GM12865 (cell line): Measurements from ENCODE around the gene MRGPRX3.

ENCODE experiments used
- DNase-seq: peaks from one replicate; pipeline ENCODE4 v3.0.0; 2010; ENCODE audit warnings: low read depth
- H3K4me3 ChIP-seq: 2 replicates; pipeline ENCODE4 v1.5.1; 2011; ENCODE audit warnings: mild to moderate bottlenecking, low read depth, low read length, control low read depth
- TF ChIP-seq, protein P1 (sequence below): IDR thresholded peaks from 2 replicates; pipeline ENCODE4 v1.5.1; 2011; ENCODE audit warnings: low read length, control low read depth, low read depth, inconsistent platforms; ENCODE audit not compliant: insufficient read depth; ENCODE audit errors: missing control alignments

Gene MRGPRX3

DNA sequence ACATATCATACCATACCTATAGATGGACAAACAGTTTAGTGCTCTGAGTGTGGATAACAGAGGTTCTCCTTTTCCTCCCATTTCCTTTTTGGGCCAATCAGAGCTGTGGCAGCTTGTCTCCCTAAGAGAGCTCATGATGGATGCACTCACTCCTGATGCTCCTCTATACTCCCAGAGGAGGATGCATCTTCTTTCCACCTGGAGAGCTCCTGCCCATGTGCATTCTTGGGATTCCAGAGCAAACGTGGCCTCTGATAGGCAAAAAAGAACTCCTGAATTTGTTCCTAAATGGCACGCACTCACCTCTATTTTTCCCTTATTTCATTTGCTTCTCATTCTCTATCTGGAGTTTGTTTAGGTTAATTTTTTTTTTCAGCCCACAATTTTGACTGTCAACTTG is 2.9 kb downstream of the MRGPRX3 start:
- no peak overlapping the region for H3K4me3 ChIP-seq
- no peak for DNase-seq
- TF ChIP-seq, protein P1, sequence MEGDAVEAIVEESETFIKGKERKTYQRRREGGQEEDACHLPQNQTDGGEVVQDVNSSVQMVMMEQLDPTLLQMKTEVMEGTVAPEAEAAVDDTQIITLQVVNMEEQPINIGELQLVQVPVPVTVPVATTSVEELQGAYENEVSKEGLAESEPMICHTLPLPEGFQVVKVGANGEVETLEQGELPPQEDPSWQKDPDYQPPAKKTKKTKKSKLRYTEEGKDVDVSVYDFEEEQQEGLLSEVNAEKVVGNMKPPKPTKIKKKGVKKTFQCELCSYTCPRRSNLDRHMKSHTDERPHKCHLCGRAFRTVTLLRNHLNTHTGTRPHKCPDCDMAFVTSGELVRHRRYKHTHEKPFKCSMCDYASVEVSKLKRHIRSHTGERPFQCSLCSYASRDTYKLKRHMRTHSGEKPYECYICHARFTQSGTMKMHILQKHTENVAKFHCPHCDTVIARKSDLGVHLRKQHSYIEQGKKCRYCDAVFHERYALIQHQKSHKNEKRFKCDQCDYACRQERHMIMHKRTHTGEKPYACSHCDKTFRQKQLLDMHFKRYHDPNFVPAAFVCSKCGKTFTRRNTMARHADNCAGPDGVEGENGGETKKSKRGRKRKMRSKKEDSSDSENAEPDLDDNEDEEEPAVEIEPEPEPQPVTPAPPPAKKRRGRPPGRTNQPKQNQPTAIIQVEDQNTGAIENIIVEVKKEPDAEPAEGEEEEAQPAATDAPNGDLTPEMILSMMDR: no peak

DNA sequence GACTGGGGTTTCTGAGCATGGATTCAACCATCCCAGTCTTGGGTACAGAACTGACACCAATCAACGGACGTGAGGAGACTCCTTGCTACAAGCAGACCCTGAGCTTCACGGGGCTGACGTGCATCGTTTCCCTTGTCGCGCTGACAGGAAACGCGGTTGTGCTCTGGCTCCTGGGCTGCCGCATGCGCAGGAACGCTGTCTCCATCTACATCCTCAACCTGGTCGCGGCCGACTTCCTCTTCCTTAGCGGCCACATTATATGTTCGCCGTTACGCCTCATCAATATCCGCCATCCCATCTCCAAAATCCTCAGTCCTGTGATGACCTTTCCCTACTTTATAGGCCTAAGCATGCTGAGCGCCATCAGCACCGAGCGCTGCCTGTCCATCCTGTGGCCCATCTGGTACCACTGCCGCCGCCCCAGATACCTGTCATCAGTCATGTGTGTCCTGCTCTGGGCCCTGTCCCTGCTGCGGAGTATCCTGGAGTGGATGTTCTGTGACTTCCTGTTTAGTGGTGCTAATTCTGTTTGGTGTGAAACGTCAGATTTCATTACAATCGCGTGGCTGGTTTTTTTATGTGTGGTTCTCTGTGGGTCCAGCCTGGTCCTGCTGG is 4.9 kb downstream of the MRGPRX3 start:
- TF ChIP-seq, protein P1: no peak
- no peak for DNase-seq
- H3K4me3 ChIP-seq: no peak overlapping the region

DNA sequence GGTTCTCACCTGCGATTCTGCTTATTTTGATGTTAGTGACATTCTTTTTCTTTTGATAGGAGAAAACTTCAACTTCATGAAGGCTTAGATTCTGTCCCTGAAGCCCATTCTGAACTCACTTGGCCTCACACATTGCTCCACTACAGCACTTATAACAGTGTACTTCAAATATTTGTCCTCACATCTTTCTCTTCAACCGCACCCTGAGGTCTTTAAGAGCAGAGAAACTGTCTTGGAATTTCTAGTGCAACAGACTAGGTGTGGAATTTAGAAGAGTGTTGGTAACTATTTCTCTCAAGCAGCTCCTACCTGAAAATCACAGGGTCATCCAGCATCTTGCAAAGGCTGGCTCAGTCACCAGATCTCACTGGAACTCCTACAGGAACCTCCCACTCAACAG is 7.8 kb downstream of the MRGPRX3 start:
- no peak overlapping the region for H3K4me3 ChIP-seq
- DNase-seq: no peak
- TF ChIP-seq, protein P1: no peak

- DNase-seq: no peak
- no peak overlapping the region for H3K4me3 ChIP-seq
- TF ChIP-seq, protein P1: no peak
Observed at GRCh38 chr11:18144243-18144642, 11.9 kb downstream of the MRGPRX3 start.

DNA sequence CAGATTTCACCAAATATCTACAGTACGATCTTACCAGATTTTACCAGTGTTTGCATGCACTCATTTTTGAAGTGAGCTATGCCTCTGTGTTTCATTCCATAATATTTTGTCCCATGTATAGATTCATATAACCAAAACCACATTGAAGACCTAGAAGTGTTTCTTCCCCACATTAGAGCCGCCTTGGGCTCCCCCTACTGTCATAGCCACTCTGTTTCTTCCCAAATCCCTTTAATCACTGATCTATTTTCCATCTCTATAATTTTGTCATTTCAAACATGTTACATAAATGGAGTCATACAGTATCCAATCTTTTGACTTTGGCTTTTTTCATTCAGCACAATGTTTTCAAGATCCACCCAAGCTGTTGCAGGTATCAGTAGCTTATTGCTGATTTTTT is 12.7 kb downstream of the MRGPRX3 start:
- no peak overlapping the region for H3K4me3 ChIP-seq
- TF ChIP-seq, protein P1: no peak
- no peak for DNase-seq

DNA sequence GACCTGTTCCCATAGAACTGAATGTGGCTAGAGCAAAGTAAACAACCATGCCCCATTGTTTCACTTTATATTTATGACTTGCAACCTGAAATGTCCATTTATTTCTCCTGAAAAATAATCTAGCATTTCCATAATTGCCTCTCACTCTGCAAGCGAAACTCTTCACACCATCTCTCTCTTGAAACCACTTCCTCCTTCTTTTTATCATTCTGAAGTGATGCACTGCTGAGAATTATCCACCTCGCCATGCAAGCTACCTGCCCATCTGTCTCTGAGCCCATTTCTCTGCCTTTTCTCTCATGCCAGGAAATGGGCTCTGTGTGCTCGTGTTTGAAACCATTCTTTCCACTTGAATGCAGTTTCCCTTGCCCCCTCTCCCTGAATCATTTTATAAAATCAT is 13.5 kb downstream of the MRGPRX3 start:
- DNase-seq: no peak
- H3K4me3 ChIP-seq: no peak overlapping the region
- TF ChIP-seq, protein P1: no peak

- H3K4me3 ChIP-seq: no peak overlapping the region
- TF ChIP-seq, protein P1: no peak
Observed at GRCh38 chr11:18151581-18151980, 19.2 kb downstream of the MRGPRX3 start.

More at GRCh38 chr11:18151581-18151980, 19.2 kb downstream of the MRGPRX3 start:
- no peak for DNase-seq
